ENCODE data around the gene SEMA4G. TPM values are rescaled to one million over a fixed set of nuclear protein-coding genes. Genes with fewer than 3 reads are reported as not detected.

Gene SEMA4G
- total RNA-seq, 1 experiment from 2014 or later, result 29.4 TPM

DNA sequence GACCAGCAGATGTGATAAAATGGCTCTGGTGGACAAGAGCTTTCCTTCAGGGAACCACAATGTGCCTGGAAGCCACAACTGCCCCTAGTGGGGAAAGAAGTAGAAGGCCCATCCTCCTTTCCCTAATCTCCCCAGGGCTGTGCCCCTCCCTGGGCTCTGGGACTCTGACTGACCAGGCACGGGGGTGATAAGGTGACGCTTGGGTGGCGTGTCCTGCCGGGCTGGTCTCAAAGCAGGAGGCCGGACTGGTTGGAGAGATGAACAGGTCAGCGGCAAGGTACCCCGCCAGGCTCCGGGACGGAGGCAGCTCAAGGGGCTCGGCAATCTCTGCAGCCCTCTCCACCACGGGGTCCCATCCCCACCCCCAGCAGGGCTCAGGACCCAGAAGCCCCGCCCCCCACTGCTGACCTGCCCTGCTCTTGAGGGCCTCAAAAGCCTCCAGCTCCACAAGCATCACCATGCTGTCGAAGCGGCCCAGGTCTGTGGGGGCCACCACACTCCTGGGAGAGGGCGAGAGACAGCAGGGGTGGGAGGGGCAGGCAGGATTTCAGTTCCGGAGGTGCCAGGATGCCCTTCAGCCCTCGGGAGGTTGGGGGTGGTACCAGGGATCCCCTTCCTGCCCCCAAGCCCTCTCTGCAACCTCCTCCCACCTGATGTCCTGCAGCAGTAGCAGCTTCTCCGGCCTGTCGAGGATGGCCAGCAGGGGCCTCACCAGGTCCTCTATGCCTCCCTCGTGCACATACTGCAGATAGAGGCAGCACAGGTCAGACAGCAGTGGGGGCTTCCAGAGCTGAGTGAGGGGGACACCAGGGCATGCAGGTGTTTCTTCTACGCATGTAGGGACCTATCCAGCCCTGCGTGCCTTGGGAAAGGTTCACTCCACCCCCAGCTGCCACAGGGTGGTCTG, 42.5 kb downstream of the SEMA4G start:
- Histone ChIP-seq H3K9me3 (ENCODE audit: control insufficient read depth in 1 of 2, insufficient read depth in 1 of 2, low read depth in 1 of 2, low read length in 2 of 2) (no peaks in the 10 kb centered on the region), H3K9ac (ENCODE audit: low read length) (no peak overlapping the region), H3K4me3 (replicated peaks in 1 of 2; ENCODE audit: low read depth in 1 of 2, low read length in 2 of 2) (no peak overlapping the region), H3K27ac (ENCODE audit: low read depth, low read length) (peak overlapping the region; percentile 24; the same call in 1 of the 2 replicates), H2AFZ (ENCODE audit: low read depth, low read length, poor library complexity, severe bottlenecking) (no peak overlapping the region), H3K79me2 (ENCODE audit: insufficient read depth, low read length) (no peaks in the 10 kb centered on the region), H4K20me1 (ENCODE audit: insufficient read depth) (no peaks in the 10 kb centered on the region), H3K9me2 (ENCODE audit: insufficient read depth) (no peaks in the 10 kb centered on the region), H3K27me3 (ENCODE audit: insufficient read depth, low read length) (no peaks in the 10 kb centered on the region), H3K36me3 (ENCODE audit: control insufficient read depth in 1 of 2, insufficient read depth in 2 of 2, low read length in 2 of 2) (no peaks in the 10 kb centered on the region), H3K4me1 (ENCODE audit: control insufficient read depth in 1 of 2, insufficient read depth in 2 of 2, low read length in 2 of 2) (peaks cover 31 to 69% of the 10 kb centered on the region in 2 experiments), H3K4me2 (ENCODE audit: low read length) (peak overlapping the region; percentile 66)
- POLR2A ChIA-PET, result interaction anchor here (1.0 kb wide), 2 partner anchors 13 to 15 kb away, joined by 3 to 5 read pairs; no protein-coding TSS in a partner anchor
- RAD21 ChIA-PET (ENCODE audit: low non-redundant PET in 1 of 2, low total read pairs in 2 of 2, uncharacterized antibody in 2 of 2, unreplicated experiment in 2 of 2), result interaction anchor here (0.5 to 1.0 kb wide), 2 partner anchors 14 to 15 kb away, joined by 4 to 5 read pairs; no protein-coding TSS in a partner anchor
- ATAC-seq (peak; percentile 23), DNase-seq (ENCODE audit: low read depth, low spot score) (no peak)
- intact Hi-C loops (cut with micrococcal nuclease), result loop anchor here (5.0 to 10.0 kb wide), 4 partner anchors 134 to 667 kb away; partner anchors contain the start of genes PAX2 and SCD
- CTCF ChIA-PET, result interaction anchor here (0.6 to 6.6 kb wide), 12 partner anchors 12 to 133 kb away, joined by 3 to 118 read pairs (median 6); partner anchors contain the start of genes LZTS2, PDZD7, SEMA4G and SFXN3
- no peak for TF ChIP-seq SP1 (IDR thresholded peaks at IDR 0.05; ENCODE audit: low read depth)
- TF ChIP-seq, protein P1, sequence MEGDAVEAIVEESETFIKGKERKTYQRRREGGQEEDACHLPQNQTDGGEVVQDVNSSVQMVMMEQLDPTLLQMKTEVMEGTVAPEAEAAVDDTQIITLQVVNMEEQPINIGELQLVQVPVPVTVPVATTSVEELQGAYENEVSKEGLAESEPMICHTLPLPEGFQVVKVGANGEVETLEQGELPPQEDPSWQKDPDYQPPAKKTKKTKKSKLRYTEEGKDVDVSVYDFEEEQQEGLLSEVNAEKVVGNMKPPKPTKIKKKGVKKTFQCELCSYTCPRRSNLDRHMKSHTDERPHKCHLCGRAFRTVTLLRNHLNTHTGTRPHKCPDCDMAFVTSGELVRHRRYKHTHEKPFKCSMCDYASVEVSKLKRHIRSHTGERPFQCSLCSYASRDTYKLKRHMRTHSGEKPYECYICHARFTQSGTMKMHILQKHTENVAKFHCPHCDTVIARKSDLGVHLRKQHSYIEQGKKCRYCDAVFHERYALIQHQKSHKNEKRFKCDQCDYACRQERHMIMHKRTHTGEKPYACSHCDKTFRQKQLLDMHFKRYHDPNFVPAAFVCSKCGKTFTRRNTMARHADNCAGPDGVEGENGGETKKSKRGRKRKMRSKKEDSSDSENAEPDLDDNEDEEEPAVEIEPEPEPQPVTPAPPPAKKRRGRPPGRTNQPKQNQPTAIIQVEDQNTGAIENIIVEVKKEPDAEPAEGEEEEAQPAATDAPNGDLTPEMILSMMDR (IDR thresholded peaks at IDR 0.05 in 2 of 3, conservative IDR thresholded peaks at IDR 0.05 in 1 of 3; ENCODE audit: borderline replicate concordance in 1 of 3, insufficient read depth in 1 of 3, low read depth in 2 of 3, low read length in 2 of 3), result peak in 2 of 3 experiments; percentile 54 to 75; a peak in 4 of 6 replicates
- BruUV-seq (replicated peaks), result no TSS peak

All from HCT116 (cell line).